AG09319 (cell line): ENCODE data around the gene MYL5.

Experiments used
- DNase-seq: peaks from one replicate; pipeline ENCODE4 v3.0.0-alpha.2; 2010; ENCODE audit warnings: low read depth; ENCODE audit errors: extremely low read depth
- CTCF ChIP-seq: IDR thresholded peaks from 2 replicates; pipeline ENCODE4 v1.5.1; 2011; ENCODE audit warnings: low read depth, mild to moderate bottlenecking, inconsistent platforms, low read length, moderate library complexity

The MYL5 gene

GRCh38 chr4:628311-628741 is 46.0 kb upstream of the MYL5 start:
- DNase-seq = no peak
- TF ChIP-seq CTCF = no peak

- no peak for TF ChIP-seq CTCF
- DNase-seq = no peak
Observed at GRCh38 chr4:628821-629635, 45.3 kb upstream of the MYL5 start.

- no peak for DNase-seq
- TF ChIP-seq CTCF = no peak
Observed at GRCh38 chr4:629636-629914, 44.8 kb upstream of the MYL5 start.

- no peak for TF ChIP-seq CTCF
- DNase-seq = no peak
Observed at GRCh38 chr4:629915-630641, 44.3 kb upstream of the MYL5 start.

- TF ChIP-seq CTCF = no peak
- no peak for DNase-seq
Observed at GRCh38 chr4:630656-631055, 43.7 kb upstream of the MYL5 start.

GRCh38 chr4:632196-632790 is 42.0 kb upstream of the MYL5 start:
- no peak for DNase-seq
- no peak for TF ChIP-seq CTCF

GRCh38 chr4:632926-633325 is 41.4 kb upstream of the MYL5 start:
- no peak for DNase-seq
- no peak for TF ChIP-seq CTCF
